ENCODE data around the gene MAP7D1. TPM values are rescaled to one million over a fixed set of nuclear protein-coding genes. Genes with fewer than 3 reads are reported as not detected.
"Not testable (repeated sequence)": the region's sequence is repeated elsewhere in the genome, so short reads cannot be mapped to it uniquely, and the experiment has no call there.

The MAP7D1 gene
- total RNA-seq, 3 donors from 2014 or later = 162 to 182 (median 164) TPM

- Mint-ChIP-seq H3K36me3 (ENCODE audit: insufficient read depth) (no peaks in the 10 kb centered on the region), H3K27me3 (ENCODE audit: low read depth) (no peaks in the 10 kb centered on the region), H3K9me3 (no peaks in the 10 kb centered on the region), H3K4me1 (ENCODE audit: low read depth) (peaks cover 4% of the 10 kb centered on the region), H3K4me3 (no peak overlapping the region)
- no peak for ATAC-seq
- DNase-seq = no peak
Measured at GRCh38 chr1:36204347-36204909, 48.5 kb downstream of the MAP7D1 start.

DNA sequence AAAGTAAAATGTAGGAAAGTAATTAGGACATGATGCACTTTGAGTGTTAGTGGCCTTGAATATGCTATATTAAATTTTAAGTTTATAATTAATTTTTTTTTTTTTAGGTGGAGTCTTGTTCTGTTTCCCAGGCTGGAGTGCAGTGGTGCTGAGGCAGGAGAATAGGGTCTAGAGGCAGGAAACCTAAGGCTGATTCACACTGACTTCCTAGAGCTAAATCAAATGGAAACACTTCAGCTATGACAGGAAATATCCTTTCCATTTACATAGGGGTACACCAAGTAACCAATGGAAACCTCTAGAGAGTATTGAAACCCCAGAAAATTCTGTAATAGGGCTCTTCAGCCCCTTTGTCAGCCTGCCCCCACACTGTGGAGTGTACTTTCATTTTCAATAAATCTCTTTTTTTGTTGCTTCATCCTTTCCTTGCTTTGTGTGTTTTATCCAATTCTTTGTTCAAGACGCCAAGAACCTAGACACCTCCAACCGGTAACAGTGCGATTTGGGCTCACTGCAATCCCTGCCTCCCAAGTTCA, 50.4 kb downstream of the MAP7D1 start:
- Mint-ChIP-seq H3K27me3 (ENCODE audit: low read depth) (no peaks in the 10 kb centered on the region), H3K4me1 (ENCODE audit: low read depth) (peaks cover 4% of the 10 kb centered on the region), H3K4me3 (no peak overlapping the region), H3K9me3 (no peaks in the 10 kb centered on the region), H3K36me3 (ENCODE audit: insufficient read depth) (no peaks in the 10 kb centered on the region)
- DNase-seq = no peak
- ATAC-seq = no peak

DNA sequence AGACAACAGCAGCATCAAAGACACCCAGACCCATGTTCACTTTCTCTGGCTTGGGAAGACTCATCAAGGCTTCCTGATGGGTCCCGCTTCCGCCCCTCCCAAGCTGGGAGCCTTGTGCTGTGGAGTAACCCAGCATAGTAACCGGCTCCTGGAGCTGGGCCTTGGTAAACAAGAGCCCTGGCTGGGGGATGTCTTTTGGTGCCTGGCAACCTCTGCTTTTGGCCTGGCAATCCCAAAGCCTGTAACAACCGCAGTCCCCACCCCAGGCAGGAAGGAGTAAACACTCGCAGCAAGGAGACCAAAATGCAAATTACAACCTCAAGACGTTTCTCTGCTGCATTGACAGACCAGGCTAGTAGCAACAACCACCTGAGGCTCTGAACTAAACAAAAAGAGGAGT, 51.4 kb downstream of the MAP7D1 start:
- Mint-ChIP-seq H3K36me3 (ENCODE audit: insufficient read depth) (no peaks in the 10 kb centered on the region), H3K4me1 (ENCODE audit: low read depth) (peaks cover 4% of the 10 kb centered on the region), H3K9me3 (no peaks in the 10 kb centered on the region), H3K4me3 (no peak overlapping the region), H3K27me3 (ENCODE audit: low read depth) (no peaks in the 10 kb centered on the region)
- ATAC-seq (no peak), DNase-seq (no peak)

DNA sequence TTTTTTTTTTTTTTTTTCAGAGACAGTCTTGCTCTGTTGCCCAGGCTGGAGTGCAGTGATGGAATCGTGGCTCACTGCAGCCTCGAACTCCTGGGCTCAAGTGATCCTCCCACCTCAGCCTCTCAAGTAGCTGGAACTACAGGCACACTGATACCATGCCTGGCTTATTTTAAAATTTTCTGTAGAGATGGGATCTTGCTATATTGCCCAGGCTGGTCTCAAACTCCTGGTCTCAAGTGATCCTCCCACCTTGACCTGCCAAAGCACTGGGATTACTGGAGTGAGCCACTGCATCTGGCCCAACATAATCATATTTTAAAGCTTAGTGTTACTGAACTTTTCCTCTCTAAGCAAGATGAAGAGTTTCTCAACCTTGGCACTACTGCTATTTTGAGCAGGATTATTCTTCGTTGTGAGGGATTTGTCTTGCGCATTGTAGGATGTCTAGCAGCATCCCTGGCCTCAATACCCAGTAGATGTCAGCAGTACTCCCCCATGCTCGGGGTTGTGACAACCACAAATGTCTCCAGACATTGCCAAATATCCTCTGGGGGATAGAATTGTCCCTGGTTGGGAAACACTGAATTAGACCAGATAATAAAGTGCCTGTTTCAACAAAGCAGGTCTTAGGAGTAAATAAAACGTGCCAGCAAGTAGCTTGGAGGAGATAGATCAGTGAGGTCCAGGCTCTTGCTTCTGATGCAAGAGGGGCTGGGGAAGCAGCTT, 53.2 kb downstream of the MAP7D1 start:
- ATAC-seq = no peak
- H3K4me1 Mint-ChIP-seq (ENCODE audit: low read depth) = peaks cover 4% of the 10 kb centered on the region
- H3K27me3 Mint-ChIP-seq (ENCODE audit: low read depth) = no peaks in the 10 kb centered on the region

DNA sequence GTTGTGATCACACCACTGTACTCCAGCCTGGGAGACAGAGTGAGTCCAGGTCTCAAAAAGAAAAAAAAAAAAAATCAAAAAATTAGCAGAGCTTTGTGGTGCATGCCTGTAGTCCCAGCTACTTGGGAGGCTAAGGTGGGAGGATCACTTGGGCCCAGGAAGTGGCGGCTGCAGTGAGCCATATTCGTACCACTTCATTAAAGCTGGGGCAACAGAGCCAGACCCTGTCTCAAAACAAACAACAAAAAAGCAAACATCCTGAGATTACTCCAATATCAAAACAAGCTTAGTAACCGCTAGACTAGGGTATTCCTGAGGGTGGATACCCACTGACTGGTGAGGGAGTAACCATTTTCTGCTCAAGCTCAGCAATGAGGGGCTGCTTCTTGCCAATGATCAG, 55.3 kb downstream of the MAP7D1 start:
- no peak for ATAC-seq
- H3K27me3 Mint-ChIP-seq (ENCODE audit: low read depth) = no peaks in the 10 kb centered on the region
- H3K9me3 Mint-ChIP-seq = no peaks in the 10 kb centered on the region
- no peak overlapping the region for H3K4me3 Mint-ChIP-seq
- DNase-seq = no peak
- no peaks in the 10 kb centered on the region for H3K36me3 Mint-ChIP-seq (ENCODE audit: insufficient read depth)
- H3K4me1 Mint-ChIP-seq (ENCODE audit: low read depth) = peaks cover 4% of the 10 kb centered on the region

More for the DNA sequence above, 53.2 kb downstream of the MAP7D1 start:
- Mint-ChIP-seq H3K9me3 (no peaks in the 10 kb centered on the region), H3K36me3 (ENCODE audit: insufficient read depth) (no peaks in the 10 kb centered on the region), H3K4me3 (no peak overlapping the region)
- no peak for DNase-seq

DNA sequence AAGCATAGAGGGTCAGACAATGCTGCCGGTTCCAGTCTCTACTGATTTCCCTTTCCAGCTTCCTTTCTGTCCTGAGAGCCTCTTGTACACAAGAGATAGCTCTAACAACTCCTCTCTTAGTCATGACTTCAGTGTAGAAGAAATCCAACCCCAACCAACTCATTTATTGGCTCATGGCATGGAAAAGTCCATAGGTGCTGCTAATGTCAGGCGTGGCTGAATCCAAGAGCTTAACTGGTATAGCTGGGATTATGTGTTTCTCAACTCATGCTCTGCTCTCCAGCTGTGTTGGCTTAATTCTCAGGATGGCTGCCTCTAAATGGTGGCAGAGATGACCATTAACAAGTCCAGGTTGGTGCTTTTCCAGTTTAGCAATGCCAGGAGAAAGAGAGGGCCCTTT, 55.9 kb downstream of the MAP7D1 start:
- DNase-seq (no peak), ATAC-seq (no peak)
- no peaks in the 10 kb centered on the region for H3K9me3 Mint-ChIP-seq
- no peaks in the 10 kb centered on the region for H3K4me1 Mint-ChIP-seq (ENCODE audit: low read depth)
- H3K36me3 Mint-ChIP-seq (ENCODE audit: insufficient read depth) = no peaks in the 10 kb centered on the region
- H3K27me3 Mint-ChIP-seq (ENCODE audit: low read depth) = no peaks in the 10 kb centered on the region
- no peak overlapping the region for H3K4me3 Mint-ChIP-seq

- ATAC-seq (no peak), DNase-seq (no peak)
- Mint-ChIP-seq H3K4me1 (ENCODE audit: low read depth) (no peaks in the 10 kb centered on the region), H3K36me3 (ENCODE audit: insufficient read depth) (no peaks in the 10 kb centered on the region), H3K27me3 (ENCODE audit: low read depth) (no peaks in the 10 kb centered on the region), H3K4me3 (no peak overlapping the region), H3K9me3 (no peaks in the 10 kb centered on the region)
Measured at GRCh38 chr1:36212782-36213181, 56.8 kb downstream of the MAP7D1 start.

DNA sequence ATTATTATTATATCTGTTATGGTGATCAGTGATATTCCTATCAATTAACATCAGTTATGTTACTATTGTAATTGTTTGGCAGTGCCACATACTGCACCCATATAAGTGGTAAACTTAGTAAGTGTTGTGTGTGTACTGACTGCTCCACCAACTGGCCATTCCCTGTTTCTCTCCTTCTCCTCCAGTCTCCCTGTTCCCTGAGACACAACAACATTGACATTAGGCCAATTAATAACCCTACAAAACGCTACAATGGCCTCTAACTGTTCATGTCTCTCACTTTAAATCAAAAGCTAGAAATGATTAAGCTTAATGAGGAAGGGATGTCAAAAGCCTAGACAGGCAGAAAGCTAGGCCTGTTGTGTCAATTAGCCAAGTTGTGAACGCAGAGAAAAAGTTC, 61.7 kb downstream of the MAP7D1 start:
- H3K36me3 Mint-ChIP-seq (ENCODE audit: insufficient read depth) = no peaks in the 10 kb centered on the region
- H3K9me3 Mint-ChIP-seq = no peaks in the 10 kb centered on the region
- no peak for ATAC-seq
- DNase-seq = no peak
- no peaks in the 10 kb centered on the region for H3K27me3 Mint-ChIP-seq (ENCODE audit: low read depth)
- no peak overlapping the region for H3K4me3 Mint-ChIP-seq
- H3K4me1 Mint-ChIP-seq (ENCODE audit: low read depth) = peaks cover 2% of the 10 kb centered on the region

GRCh38 chr1:36221901-36222300, 65.9 kb downstream of the MAP7D1 start:
- DNase-seq; H3K9me3 Mint-ChIP-seq; H3K27me3 Mint-ChIP-seq (ENCODE audit: low read depth); ATAC-seq; H3K4me3 Mint-ChIP-seq: not testable (repeated sequence)
- H3K36me3 Mint-ChIP-seq (ENCODE audit: insufficient read depth) = peaks cover 13% of the 10 kb centered on the region
- H3K4me1 Mint-ChIP-seq (ENCODE audit: low read depth) = peaks cover 27% of the 10 kb centered on the region

DNA sequence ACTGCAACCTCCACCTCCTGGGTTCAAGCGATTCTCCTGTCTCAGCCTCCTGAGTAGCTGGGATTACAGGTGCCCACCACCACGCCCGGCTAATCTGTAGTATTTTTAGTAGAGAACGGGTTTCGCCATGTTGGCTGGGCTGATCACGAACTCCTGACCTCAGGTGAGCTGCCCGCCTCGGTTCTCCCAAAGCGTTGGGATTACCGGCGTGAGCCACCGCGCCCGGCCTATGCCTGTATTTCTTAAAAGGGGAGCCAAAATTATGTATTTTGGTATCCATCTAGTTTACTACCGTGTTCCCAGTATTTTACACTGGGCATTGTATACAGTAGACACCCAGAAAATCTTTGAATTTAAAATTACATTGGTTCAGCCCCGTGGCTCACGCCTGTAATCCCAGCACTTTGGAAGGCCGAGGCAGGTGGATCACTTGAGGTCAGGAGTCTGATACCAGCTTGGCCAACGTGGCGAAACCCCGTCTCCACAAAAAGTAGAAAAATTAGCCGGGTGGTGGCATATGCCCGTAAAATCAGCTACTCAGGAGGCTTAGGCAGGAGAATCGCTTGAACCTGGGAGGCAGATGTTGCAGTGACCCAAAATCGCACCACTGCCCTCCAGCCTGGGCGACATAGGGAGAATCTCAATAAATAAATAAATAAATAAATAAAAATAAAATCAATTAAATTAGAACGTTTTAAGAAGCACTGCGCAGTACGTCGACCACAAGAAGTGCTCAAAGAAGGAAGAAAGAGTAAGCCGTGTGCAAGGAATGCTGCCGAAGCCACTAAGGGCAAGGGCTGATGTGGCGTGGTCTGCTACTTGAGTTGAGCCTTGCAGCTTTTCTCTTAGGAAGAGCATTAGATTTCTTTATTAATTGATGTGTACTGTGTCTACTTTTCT, 66.8 kb downstream of the MAP7D1 start:
- Mint-ChIP-seq H3K36me3 (ENCODE audit: insufficient read depth) (peaks cover 17% of the 10 kb centered on the region), H3K4me1 (ENCODE audit: low read depth) (peaks cover 33% of the 10 kb centered on the region), H3K4me3 (peak overlapping the region; percentile 89), H3K27me3 (ENCODE audit: low read depth) (no peaks in the 10 kb centered on the region), H3K9me3 (no peaks in the 10 kb centered on the region)
- DNase-seq (no peak), ATAC-seq (no peak)

- peak; percentile 23 to 31 for ATAC-seq
- Mint-ChIP-seq H3K36me3 (ENCODE audit: insufficient read depth) (peaks cover 17% of the 10 kb centered on the region), H3K9me3 (no peaks in the 10 kb centered on the region), H3K4me1 (ENCODE audit: low read depth) (peaks cover 33% of the 10 kb centered on the region), H3K27me3 (ENCODE audit: low read depth) (no peaks in the 10 kb centered on the region), H3K4me3 (peak overlapping the region; percentile 89)
- peak; percentile 12 for DNase-seq
Measured at GRCh38 chr1:36223381-36223995, 67.5 kb downstream of the MAP7D1 start.

DNA sequence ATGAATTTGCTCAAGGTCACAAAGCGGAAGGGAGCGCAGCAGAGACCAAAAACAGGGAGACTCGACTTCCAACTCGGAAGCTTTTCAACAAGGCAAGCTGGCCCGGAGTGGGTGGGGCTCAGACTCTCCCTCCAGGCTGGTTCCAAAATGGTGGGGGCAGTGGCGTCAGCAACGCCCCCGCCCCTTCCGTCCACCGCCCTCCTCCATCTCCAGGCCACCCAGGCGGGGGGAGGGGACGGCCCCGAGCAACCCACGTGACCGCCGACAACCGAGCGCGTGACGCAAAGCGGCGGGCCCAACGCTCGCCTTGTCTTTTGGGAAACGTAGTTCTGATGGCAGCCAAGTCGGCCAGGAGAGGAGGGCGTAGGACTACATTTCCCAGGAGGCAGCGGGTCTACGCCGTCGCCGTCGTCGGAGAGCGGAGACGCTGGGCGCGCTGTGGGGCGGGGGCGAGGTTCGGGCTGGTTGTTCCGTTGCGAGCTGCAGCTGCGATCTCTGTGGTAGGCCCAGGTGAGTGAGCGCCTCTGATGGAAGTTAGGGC, 68.1 kb downstream of the MAP7D1 start, which contains the start of gene THRAP3:
Gene THRAP3, plus strand, starts transcription at position 448 of the 541 bp plus-strand sequence. CDS start 58,121 bp downstream, outside the sequence.
- DNase-seq (peak; percentile 99), ATAC-seq (peak; percentile 95)
- Mint-ChIP-seq H3K36me3 (ENCODE audit: insufficient read depth) (peaks cover 17% of the 10 kb centered on the region), H3K4me3 (peak within 1 kb of the TSS; percentile 89), H3K27me3 (ENCODE audit: low read depth) (no peaks in the 10 kb centered on the region), H3K4me1 (ENCODE audit: low read depth) (peaks cover 33% of the 10 kb centered on the region), H3K9me3 (no peaks in the 10 kb centered on the region)

GRCh38 chr1:36224537-36225282, 68.8 kb downstream of the MAP7D1 start:
- Mint-ChIP-seq H3K4me1 (ENCODE audit: low read depth) (peaks cover 33% of the 10 kb centered on the region), H3K9me3 (no peaks in the 10 kb centered on the region), H3K27me3 (ENCODE audit: low read depth) (no peaks in the 10 kb centered on the region), H3K4me3 (peak overlapping the region; percentile 89), H3K36me3 (ENCODE audit: insufficient read depth) (peaks cover 17% of the 10 kb centered on the region)
- ATAC-seq (peak; percentile 67 to 68), DNase-seq (no peak)
